Caco-2 (cell line): ENCODE results near the gene UBE2H. TPM values are rescaled to one million over a fixed set of nuclear protein-coding genes. Genes with fewer than 3 reads are reported as not detected.

Experiments used
- BruUV-seq: library from RNA; stranded (reverse); fragments of 400-500 nt; replicated peaks from 2 replicates; lab custom pipeline; 2021; lab: Mats Ljungman, UMichigan
- CTCF ChIA-PET: fragments of 300-600 bp; sonication (Branson Sonifier 250); formaldehyde crosslinking; loops from one replicate; lab custom pipeline; 2022; ENCODE audit warnings: antibody characterized with exemption; lab: Charles Lee
- POLR2A ChIA-PET: fragments of 300-600 bp; sonication (Branson Sonifier 250); formaldehyde crosslinking; loops from one replicate; lab custom pipeline; 2022; ENCODE audit warnings: antibody characterized with exemption; lab: Charles Lee
- DNase-seq, 2 experiments: peaks; one replicate each; pipeline versions ENCODE4 v3.0.0 to v3.0.0-alpha.2; 2020 to 2022
- H3K27me3 ChIP-seq: replicated peaks from 2 replicates; pipeline ENCODE4 v1.6.0; 2011; ENCODE audit warnings: low read length; ENCODE audit not compliant: control insufficient read depth, insufficient read depth
- H3K36me3 ChIP-seq: 2 replicates; pipeline ENCODE4 v1.5.1; 2011; ENCODE audit warnings: low read length; ENCODE audit not compliant: control insufficient read depth, insufficient read depth
- H3K4me1 ChIP-seq: fragments of 250-450 bp; sonication (Bioruptor Pico); 2 replicates; pipeline ENCODE4 v1.5.1; 2020; ENCODE audit warnings: mild to moderate bottlenecking
- H3K4me3 ChIP-seq: 2 replicates; pipeline ENCODE4 v1.5.1; 2011; ENCODE audit warnings: low read depth, mild to moderate bottlenecking, control low read depth, low read length
- H3K9me3 ChIP-seq: fragments of 250-450 bp; sonication (Bioruptor Pico); 2 replicates; pipeline ENCODE4 v1.5.1; 2020; ENCODE audit warnings: mild to moderate bottlenecking, moderate library complexity
- H3K27ac Mint-ChIP-seq: one replicate; pipeline ENCODE4 v1.8.0; 2022; ENCODE audit warnings: mixed read lengths; ENCODE audit not compliant: unreplicated experiment
- H3K27me3 Mint-ChIP-seq: one replicate; pipeline ENCODE4 v1.8.0; 2022; ENCODE audit warnings: mixed read lengths; ENCODE audit not compliant: insufficient read depth, unreplicated experiment
- H3K36me3 Mint-ChIP-seq: one replicate; pipeline ENCODE4 v1.8.0; 2022; ENCODE audit warnings: mild to moderate bottlenecking, mixed read lengths; ENCODE audit not compliant: insufficient read depth, unreplicated experiment
- H3K4me1 Mint-ChIP-seq: one replicate; pipeline ENCODE4 v1.8.0; 2022; ENCODE audit warnings: low read depth, mixed read lengths; ENCODE audit not compliant: unreplicated experiment
- H3K4me3 Mint-ChIP-seq: one replicate; pipeline ENCODE4 v1.8.0; 2022; ENCODE audit warnings: mild to moderate bottlenecking, moderate library complexity, mixed read lengths; ENCODE audit not compliant: unreplicated experiment
- H3K9me3 Mint-ChIP-seq: one replicate; pipeline ENCODE4 v1.8.0; 2022; ENCODE audit warnings: mixed read lengths; ENCODE audit not compliant: unreplicated experiment
- intact Hi-C: fragments of 100-400 bp; cut with micrococcal nuclease; formaldehyde crosslinking; loops from one replicate; pipeline ENCODE4 v1.10.0; 2022; ENCODE audit not compliant: unreplicated experiment
- total RNA-seq: library from RNA; stranded (reverse); gene quantifications from 2 replicates; pipeline ENCODE4 v1.2.3, GENCODE V29; 2022
- TF ChIP-seq, protein P1 (sequence below), 2 experiments: fragments of 200-600 bp in 1 of 2; IDR thresholded peaks; 1 replicate in 1 of 2; 2 replicates in 1 of 2; pipeline versions ENCODE4 v1.5.1 to v1.8.0; 2011 to 2022; ENCODE audit warnings: antibody characterized with exemption in 1 of 2, control low read depth in 1 of 2, inconsistent platforms in 1 of 2, low read depth in 1 of 2, low read length in 1 of 2, mild to moderate bottlenecking in 1 of 2, moderate library complexity in 1 of 2; ENCODE audit not compliant: insufficient read depth in 1 of 2, severe bottlenecking in 1 of 2, unreplicated experiment in 1 of 2

The UBE2H gene
- total RNA-seq, 1 experiment from 2014 or later: 35.7 TPM

DNA sequence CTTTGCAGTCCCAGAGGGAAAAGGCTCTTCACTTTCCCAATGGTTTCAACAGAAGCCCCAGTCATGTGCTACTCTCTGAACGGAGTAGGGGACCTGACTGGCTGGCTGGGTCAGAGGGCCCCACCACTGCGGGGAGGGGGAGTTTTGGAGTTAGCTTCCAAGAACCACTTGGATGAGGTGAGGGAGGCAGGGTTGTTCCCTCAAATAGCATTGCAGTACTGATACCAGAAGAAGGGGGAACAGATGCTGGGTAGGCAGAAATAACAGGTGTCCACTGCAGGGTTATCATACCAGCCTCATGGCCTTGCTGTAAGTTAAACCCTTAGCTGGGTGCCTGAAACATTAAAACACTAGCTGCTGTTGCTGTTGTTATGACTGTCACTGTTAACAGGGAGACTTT, 131.3 kb downstream of the UBE2H start:
- peaks cover 18% of the 10 kb centered on the region for H3K36me3 Mint-ChIP-seq
- POLR2A ChIA-PET: no interaction called here
- CTCF ChIA-PET: interaction anchor here (0.7 kb wide), 1 partner anchor 42 kb away, joined by 4 read pairs; no protein-coding TSS in a partner anchor

DNA sequence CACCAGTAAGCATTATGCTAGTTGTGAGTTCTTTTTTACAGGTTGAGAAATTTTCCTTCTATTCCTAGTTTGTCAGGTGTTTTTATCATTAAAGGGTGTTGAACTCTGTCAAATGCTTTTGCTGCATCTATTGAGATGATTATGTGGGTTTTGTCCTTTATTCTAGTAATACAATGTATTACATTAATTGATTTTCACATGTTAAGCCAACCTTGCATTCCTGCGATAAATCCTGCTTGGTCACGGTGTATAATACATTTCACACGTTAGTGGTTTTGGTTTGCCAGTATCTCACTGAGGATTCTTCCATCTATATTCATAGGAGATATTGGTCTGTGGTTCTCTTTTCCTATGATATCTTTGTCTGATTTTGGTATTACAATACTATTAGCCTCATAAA, 136.0 kb downstream of the UBE2H start:
- Histone ChIP-seq H3K9me3 (peaks cover 5% of the 10 kb centered on the region; the same call in 1 of the 2 replicates), H3K4me3 (no peak overlapping the region), H3K27me3 (no peaks in the 10 kb centered on the region), H3K36me3 (no peaks in the 10 kb centered on the region), H3K4me1 (no peaks in the 10 kb centered on the region)
- DNase-seq: no peak
- no peak overlapping the region for H3K27ac Mint-ChIP-seq
- no TSS peak for BruUV-seq
- H3K4me1 Mint-ChIP-seq: no peaks in the 10 kb centered on the region
- H3K27me3 Mint-ChIP-seq: no peaks in the 10 kb centered on the region
- H3K4me3 Mint-ChIP-seq: no peak overlapping the region
- POLR2A ChIA-PET: no interaction called here
- H3K36me3 Mint-ChIP-seq: no peaks in the 10 kb centered on the region
- peaks cover 19% of the 10 kb centered on the region for H3K9me3 Mint-ChIP-seq
- CTCF ChIA-PET: no interaction called here
- TF ChIP-seq, protein P1, sequence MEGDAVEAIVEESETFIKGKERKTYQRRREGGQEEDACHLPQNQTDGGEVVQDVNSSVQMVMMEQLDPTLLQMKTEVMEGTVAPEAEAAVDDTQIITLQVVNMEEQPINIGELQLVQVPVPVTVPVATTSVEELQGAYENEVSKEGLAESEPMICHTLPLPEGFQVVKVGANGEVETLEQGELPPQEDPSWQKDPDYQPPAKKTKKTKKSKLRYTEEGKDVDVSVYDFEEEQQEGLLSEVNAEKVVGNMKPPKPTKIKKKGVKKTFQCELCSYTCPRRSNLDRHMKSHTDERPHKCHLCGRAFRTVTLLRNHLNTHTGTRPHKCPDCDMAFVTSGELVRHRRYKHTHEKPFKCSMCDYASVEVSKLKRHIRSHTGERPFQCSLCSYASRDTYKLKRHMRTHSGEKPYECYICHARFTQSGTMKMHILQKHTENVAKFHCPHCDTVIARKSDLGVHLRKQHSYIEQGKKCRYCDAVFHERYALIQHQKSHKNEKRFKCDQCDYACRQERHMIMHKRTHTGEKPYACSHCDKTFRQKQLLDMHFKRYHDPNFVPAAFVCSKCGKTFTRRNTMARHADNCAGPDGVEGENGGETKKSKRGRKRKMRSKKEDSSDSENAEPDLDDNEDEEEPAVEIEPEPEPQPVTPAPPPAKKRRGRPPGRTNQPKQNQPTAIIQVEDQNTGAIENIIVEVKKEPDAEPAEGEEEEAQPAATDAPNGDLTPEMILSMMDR (IDR thresholded peaks at IDR 0.05; ENCODE audit: insufficient read depth in 1 of 2, low read depth in 1 of 2, low read length in 1 of 2, severe bottlenecking in 1 of 2, unreplicated experiment in 1 of 2): no peak
- intact Hi-C loops: no loop called here

More for the DNA sequence above, 131.3 kb downstream of the UBE2H start:
- no peak overlapping the region for H3K27ac Mint-ChIP-seq
- TF ChIP-seq, protein P1 (IDR thresholded peaks at IDR 0.05; ENCODE audit: insufficient read depth in 1 of 2, low read depth in 1 of 2, low read length in 1 of 2, severe bottlenecking in 1 of 2, unreplicated experiment in 1 of 2): no peak
- H3K4me1 Mint-ChIP-seq: no peaks in the 10 kb centered on the region
- intact Hi-C loops: loop anchor here (10.0 kb wide), 1 partner anchor 457 kb away; no protein-coding TSS in a partner anchor
- peaks cover 19% of the 10 kb centered on the region for H3K9me3 Mint-ChIP-seq
- no TSS peak for BruUV-seq
- no peak overlapping the region for H3K4me3 ChIP-seq
- H3K4me3 Mint-ChIP-seq: no peak overlapping the region
- H3K4me1 ChIP-seq: peaks cover 10% of the 10 kb centered on the region; the same call in 1 of the 2 replicates
- H3K9me3 ChIP-seq: peaks cover 5% of the 10 kb centered on the region; the same call in 1 of the 2 replicates
- H3K36me3 ChIP-seq: no peaks in the 10 kb centered on the region
- no peak for DNase-seq
- H3K27me3 Mint-ChIP-seq: no peaks in the 10 kb centered on the region
- no peaks in the 10 kb centered on the region for H3K27me3 ChIP-seq

DNA sequence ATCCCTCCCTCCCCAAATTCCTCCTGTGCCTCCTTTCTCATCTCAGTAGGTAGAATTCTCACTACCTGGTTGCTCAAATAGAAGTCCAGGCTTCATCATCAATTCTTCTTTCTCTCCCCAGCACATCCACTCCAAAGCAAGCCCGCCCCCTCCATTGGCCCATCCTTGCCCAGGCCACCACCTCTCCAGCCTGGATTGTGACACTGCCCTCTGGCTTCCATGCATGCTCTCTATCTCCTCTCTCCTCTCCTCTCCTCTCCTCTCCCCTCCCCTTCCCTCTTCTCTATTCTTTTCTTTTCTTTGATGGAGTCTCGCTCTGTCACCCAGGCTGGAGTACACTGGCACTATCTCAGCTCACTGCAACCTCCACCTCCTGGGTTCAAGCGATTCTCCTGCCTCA, 144.9 kb downstream of the UBE2H start:
- intact Hi-C loops: no loop called here
- no peaks in the 10 kb centered on the region for H3K36me3 Mint-ChIP-seq
- CTCF ChIA-PET: no interaction called here
- no peaks in the 10 kb centered on the region for H3K4me1 ChIP-seq
- no peaks in the 10 kb centered on the region for H3K27me3 ChIP-seq
- H3K27me3 Mint-ChIP-seq: no peaks in the 10 kb centered on the region
- no peak for DNase-seq
- BruUV-seq: no TSS peak
- H3K9me3 Mint-ChIP-seq: no peaks in the 10 kb centered on the region
- POLR2A ChIA-PET: no interaction called here
- no peaks in the 10 kb centered on the region for H3K9me3 ChIP-seq
- H3K4me3 ChIP-seq: no peak overlapping the region
- no peaks in the 10 kb centered on the region for H3K36me3 ChIP-seq
- TF ChIP-seq, protein P1 (IDR thresholded peaks at IDR 0.05; ENCODE audit: insufficient read depth in 1 of 2, low read depth in 1 of 2, low read length in 1 of 2, severe bottlenecking in 1 of 2, unreplicated experiment in 1 of 2): no peak
- no peak overlapping the region for H3K27ac Mint-ChIP-seq
- H3K4me1 Mint-ChIP-seq: no peaks in the 10 kb centered on the region
- no peak overlapping the region for H3K4me3 Mint-ChIP-seq
